SK-N-SH treated with all-trans-retinoic acid at 6 μM for 48 hours (cell line): ENCODE data around the gene MTTP.

Experiments used
- ARNTL ChIP-seq: fragments of 450-650 bp; formaldehyde crosslinking; IDR thresholded peaks from 2 replicates; pipeline ENCODE4 v1.5.0; 2020; ENCODE audit warnings: low read depth, mild to moderate bottlenecking, moderate library complexity, borderline replicate concordance
- CSRNP3 ChIP-seq: fragments of 250-450 bp; sonication (Bioruptor Pico); IDR thresholded peaks from 2 replicates; pipeline ENCODE4 v1.5.1; 2021; ENCODE audit warnings: mild to moderate bottlenecking, moderate library complexity
- ESRRG ChIP-seq: fragments of 250-450 bp; sonication (Bioruptor Pico); IDR thresholded peaks from 2 replicates; pipeline ENCODE4 v1.6.1; 2021; ENCODE audit warnings: mild to moderate bottlenecking
- ISL1 ChIP-seq: fragments of 250-450 bp; sonication (Bioruptor Pico); IDR thresholded peaks from 2 replicates; pipeline ENCODE4 v2.1.2; 2022; ENCODE audit warnings: mild to moderate bottlenecking, moderate library complexity
- OSR1 ChIP-seq: fragments of 250-450 bp; sonication (Bioruptor Pico); IDR thresholded peaks from 2 replicates; pipeline ENCODE4 v1.8.0; 2022; ENCODE audit warnings: moderate library complexity, mild to moderate bottlenecking, inconsistent platforms
- PATZ1 ChIP-seq: fragments of 250-450 bp; sonication (Bioruptor Pico); IDR thresholded peaks from 2 replicates; pipeline ENCODE4 v1.8.0; 2020; ENCODE audit warnings: mild to moderate bottlenecking, moderate library complexity, borderline replicate concordance
- POU6F1 ChIP-seq: fragments of 250-450 bp; sonication (Bioruptor Pico); IDR thresholded peaks from 2 replicates; pipeline ENCODE4 v1.8.0; 2021; ENCODE audit warnings: low read depth, mild to moderate bottlenecking, moderate library complexity, borderline replicate concordance
- PPARA ChIP-seq: fragments of 250-450 bp; sonication (Bioruptor Pico); IDR thresholded peaks from 2 replicates; pipeline ENCODE4 v1.5.0; 2020; ENCODE audit warnings: mild to moderate bottlenecking, borderline replicate concordance
- SNAI2 ChIP-seq: fragments of 250-450 bp; sonication (Bioruptor Pico); IDR thresholded peaks from 2 replicates; pipeline ENCODE4 v1.5.0; 2020; ENCODE audit warnings: mild to moderate bottlenecking, moderate library complexity
- TSHZ2 ChIP-seq: fragments of 250-450 bp; sonication (Bioruptor Pico); IDR thresholded peaks from 2 replicates; pipeline ENCODE4 v1.5.0; 2020; ENCODE audit warnings: mild to moderate bottlenecking, moderate library complexity
- ZFP30 ChIP-seq: fragments of 450-650 bp; formaldehyde crosslinking; IDR thresholded peaks from 2 replicates; pipeline ENCODE4 v1.5.0; 2022; ENCODE audit warnings: mild to moderate bottlenecking, moderate library complexity
- ZNF565 ChIP-seq: fragments of 450-650 bp; formaldehyde crosslinking; conservative IDR thresholded peaks from 2 replicates; pipeline ENCODE4 v1.5.0; 2020; ENCODE audit warnings: low read depth, mild to moderate bottlenecking, moderate library complexity
- ZNF70 ChIP-seq: fragments of 450-650 bp; formaldehyde crosslinking; IDR thresholded peaks from 2 replicates; pipeline ENCODE4 v1.5.0; 2020; ENCODE audit warnings: mild to moderate bottlenecking, moderate library complexity

GRCh38 chr4:99652596-99653436, 78.2 kb downstream of the MTTP start:
- no peak for TF ChIP-seq ZFP30 (CRISPR knock-in tag)
- no peak for TF ChIP-seq CSRNP3
- TF ChIP-seq POU6F1 (CRISPR knock-in tag), result no peak
- no peak for TF ChIP-seq ARNTL (CRISPR knock-in tag)
- no peak for TF ChIP-seq PATZ1 (CRISPR knock-in tag)
- no peak for TF ChIP-seq TSHZ2 (CRISPR knock-in tag)
- no peak for TF ChIP-seq ZNF70 (CRISPR knock-in tag)
- TF ChIP-seq ISL1 (CRISPR knock-in tag), result no peak
- no peak for TF ChIP-seq OSR1 (CRISPR knock-in tag)
- TF ChIP-seq SNAI2, result no peak
- no peak for TF ChIP-seq PPARA (CRISPR knock-in tag)
- TF ChIP-seq ZNF565 (CRISPR knock-in tag), result no peak
- no peak for TF ChIP-seq ESRRG (CRISPR knock-in tag)
